GM19328 (cell line): ENCODE measurements around the gene ARHGAP15.

Source experiments
- ATAC-seq: cut with Tn5 transposase; IDR thresholded peaks from one replicate; pipeline ENCODE4 v1.9.1; 2021; ENCODE audit warnings: mild to moderate bottlenecking, moderate library complexity; ENCODE audit not compliant: unreplicated experiment

The ARHGAP15 gene

DNA sequence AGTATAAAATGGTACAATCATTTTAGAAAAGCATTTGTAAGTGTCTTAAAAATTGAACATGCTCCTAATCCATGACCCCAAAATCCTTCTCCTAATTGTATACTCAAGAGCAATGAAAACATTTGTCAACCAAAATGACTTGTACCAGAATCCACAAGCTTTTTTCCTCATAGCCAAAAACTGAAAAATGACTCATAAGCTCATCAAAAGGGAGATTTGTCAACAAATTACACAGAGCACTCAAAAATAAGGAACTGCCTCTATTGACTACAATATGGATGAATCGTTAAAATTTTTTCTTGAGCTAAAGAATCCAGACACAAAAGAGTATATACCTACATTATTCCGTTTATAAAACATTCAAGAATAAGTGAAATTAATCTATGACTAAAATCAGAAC lies 544.8 kb downstream of the ARHGAP15 start:
- no peak for ATAC-seq

DNA sequence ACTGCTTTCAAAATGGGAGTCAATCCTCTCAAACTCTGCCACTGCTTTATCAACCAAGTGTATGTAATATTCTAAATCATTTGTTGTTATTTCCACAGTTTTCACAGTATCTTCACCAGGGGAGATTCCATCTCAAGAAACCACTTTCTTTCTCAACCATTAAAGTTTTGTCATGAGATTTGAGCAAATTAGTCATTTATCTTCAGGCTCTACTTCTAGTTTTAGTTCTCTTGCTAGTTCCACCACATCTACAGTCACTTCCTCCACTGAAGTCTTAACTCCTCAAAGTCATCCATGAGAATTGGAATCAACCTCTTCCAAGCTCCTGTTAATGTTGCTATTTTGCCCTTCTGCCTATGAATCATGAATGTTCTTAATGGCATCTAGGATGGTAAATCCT lies 545.8 kb downstream of the ARHGAP15 start:
- no peak for ATAC-seq

DNA sequence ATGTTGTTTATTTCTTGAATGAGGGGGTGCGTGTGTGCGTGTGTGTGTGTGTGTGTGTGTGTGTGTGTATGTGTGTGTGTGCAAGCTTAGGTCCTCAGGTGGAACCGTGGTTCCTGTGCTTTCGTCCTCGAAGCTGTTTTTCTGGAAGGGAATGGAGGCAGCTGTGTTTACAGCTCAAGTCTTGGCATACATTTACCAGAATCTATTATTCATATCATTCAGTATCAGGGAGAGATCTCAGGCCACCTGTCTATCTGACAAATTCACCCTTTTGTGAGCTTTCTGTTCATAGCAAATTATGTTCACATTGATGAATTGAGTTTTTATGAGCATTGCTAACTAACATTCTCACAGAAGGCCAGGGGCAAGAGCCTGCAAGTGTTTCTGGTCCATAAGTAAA lies 550.4 kb downstream of the ARHGAP15 start:
- no peak for ATAC-seq

DNA sequence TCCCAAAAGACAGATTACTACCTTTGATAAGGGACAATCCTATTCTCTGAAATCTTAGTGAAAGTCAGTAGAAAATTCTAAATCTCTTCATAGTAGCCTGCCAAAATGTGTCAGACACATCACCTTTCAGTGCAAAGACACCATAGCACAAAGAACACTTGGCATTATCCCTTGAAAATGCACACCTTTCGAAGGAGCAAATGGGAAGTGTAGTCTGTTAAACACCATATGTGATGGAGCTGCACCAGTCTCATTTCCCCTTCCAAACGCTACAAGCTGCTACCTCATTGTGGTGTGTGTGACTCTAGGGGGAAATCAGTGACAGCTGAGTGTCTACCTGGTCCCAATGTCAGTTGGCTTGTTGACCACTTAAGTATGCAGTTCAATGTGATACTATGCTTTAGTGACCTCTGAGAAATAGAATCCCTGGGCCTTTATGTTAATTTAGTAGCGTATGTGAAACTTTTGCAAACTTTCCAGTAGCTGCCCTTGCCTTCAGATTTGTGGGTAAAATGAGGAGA lies 551.7 kb downstream of the ARHGAP15 start:
- ATAC-seq, result no peak

DNA sequence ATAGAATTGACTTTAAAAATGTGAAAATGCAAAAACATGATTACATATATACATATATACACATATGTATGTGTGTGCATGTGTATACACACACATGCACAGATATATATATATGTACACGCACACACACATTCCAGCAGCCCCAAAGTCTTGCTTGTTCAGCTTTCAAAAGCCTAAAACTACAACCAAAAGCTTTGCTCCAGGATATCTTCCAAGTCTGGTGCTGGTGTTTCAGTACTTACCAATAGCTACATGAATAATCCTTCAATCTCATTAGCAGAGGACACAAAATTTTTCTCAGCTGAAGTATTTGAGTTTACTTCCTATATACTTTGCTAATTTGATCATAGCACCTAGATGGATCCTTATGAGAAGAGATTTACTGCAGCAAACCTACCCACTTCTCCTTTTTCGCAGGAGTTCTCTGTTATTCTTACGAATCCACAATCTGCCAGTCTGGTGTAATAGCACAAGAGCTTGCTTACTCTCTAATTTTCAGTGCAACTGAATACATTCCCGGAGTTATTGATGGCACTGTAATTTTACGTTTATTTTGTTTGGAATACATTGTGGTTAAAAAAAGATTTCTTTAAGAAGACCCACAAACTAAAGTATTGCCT lies 553.3 kb downstream of the ARHGAP15 start:
- no peak for ATAC-seq

DNA sequence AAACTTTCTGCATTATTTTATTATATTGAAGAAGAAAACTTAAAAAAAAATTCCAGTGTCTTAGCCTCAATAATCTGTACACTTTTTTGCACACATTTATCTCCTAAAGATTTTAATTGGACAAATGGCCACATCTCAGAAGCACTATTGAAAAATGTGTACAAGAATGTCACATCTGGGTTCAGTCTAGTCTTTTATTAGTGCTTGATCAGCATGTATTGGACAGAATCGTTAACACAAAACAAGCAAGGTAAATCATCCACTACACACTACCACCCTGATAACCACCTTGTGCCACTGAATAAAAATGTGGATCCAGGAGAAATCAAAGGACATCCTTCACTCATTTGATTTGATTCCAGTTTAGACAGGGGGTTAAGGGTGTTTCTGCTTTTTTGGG lies 554.8 kb downstream of the ARHGAP15 start:
- no peak for ATAC-seq

DNA sequence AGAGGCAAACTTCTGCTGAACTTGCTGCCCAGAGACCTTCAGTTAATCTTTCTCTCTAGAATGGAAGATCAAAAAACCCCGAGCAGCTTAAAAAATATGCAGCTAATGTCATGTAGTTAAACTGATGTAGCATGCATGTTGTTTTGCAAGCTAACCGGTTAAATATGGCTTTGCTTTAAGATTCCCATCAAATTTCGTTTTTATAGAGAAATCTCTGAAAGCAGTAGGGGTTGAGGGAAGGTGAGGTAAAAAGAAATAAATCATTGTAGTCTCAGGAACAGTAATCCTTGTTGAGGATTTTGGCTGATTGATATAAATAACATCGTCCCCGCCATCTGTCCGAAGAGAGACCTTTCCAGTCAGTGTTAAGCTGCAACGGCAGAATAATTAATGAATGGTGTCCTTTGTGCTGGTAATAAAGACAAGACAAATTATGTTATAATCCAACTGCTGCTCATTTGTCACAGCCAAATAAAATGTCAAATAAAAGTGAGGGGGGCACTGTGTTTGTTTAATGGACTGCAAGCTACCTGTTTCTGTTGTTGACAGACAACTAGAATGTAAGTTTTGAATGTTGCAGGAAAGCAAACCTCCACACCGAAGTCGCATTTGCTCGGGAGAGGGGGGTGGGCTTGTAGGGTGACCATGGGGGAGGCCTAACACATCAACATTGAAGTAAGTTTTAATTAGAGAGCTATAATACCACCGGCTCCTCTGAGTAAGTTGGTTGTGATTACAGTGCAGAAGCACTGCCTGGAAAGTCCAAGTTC lies 555.5 kb downstream of the ARHGAP15 start:
- ATAC-seq, result no peak

DNA sequence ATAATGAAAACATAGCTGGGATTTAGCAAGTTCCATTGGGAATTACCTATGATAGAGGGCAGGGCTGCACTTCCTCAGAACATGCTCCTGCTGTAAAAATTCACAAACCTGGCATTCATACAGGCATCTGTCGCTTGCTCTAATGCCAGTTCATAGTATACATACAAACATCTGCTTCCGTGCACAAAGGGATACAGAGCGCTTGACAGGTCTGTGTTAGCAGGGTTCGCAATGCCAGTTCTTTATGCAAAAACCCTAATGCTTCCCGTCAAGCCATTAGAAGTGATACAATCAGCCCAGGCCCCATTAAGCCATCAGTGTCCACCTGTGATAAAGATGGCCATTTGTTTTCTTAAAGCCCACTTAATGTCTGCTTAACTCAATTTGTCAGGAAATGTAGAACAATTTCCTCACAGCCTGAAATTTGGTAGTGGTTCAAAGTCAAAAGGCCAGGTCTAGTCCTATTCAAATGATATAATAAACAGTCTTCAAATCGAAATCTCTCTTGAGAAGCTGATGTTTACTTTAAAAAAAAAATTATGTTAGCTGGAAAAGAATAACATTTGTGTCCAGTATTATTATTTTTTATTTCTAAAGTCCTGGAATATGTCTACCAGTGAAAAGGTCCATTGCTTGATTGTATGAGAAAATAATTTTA lies 556.3 kb downstream of the ARHGAP15 start:
- ATAC-seq, result no peak

DNA sequence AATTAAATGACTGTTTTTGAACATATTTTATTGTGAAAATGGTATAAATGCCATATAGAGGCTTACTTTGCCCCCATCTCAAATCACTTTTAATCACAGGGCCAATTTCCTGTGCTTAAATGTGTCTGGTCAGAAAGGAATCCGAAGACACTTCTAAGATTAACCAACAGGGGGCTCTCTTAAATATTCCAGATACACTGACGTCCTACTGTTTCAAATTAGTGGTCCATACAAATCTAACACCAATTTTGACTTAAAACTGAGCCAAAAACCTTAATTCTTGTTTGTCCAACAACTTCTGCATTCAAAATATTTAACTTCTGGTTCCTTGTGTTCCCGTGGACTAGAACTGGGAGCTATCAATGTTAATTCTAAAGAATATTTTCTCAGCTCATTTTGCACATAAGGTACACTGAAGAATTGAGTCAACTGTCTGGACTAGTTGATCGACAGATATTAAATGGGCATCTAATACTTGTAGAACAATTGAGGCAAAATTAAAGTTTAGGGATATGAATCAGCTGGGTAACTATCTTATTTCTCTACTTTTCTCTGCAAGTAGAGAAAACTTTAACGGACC lies 557.5 kb downstream of the ARHGAP15 start:
- no peak for ATAC-seq

DNA sequence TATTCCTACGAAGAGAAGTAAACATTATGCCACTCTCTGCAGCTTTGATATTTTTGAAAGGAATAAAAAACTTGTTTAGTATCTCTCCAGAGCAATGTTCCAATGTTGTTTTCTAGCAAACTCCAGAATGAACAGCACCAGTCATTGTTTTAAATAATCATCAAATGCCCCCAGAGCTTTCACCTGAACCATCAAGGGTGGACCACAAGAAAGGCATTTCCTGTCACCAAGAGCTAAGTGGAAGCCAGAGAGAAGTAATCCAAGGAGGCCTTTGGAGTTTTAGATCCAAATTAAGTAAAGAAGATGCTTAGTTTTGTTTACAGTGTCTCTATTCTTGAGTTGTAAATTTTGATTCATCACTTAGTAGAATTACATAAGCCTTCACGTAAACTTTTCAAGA lies 559.0 kb downstream of the ARHGAP15 start:
- no peak for ATAC-seq

DNA sequence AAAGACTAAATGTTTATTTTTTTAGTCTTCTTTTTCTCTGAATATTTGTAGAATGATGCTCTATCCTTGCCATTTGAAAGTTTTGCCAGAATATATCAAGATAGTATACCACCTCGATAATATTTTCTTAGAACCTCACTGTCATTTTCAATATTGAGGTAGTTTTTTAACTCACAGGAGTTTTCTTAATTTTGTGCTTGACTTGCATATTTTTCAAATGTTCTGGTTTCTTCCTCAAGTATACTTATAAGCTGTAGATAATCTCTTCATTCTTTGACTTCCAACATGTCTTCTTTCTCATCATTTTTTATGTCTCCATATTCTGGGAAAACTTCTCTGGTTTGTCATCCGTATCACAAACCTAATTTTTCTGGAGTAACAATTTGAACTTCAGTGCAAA lies 559.6 kb downstream of the ARHGAP15 start:
- ATAC-seq, result no peak

DNA sequence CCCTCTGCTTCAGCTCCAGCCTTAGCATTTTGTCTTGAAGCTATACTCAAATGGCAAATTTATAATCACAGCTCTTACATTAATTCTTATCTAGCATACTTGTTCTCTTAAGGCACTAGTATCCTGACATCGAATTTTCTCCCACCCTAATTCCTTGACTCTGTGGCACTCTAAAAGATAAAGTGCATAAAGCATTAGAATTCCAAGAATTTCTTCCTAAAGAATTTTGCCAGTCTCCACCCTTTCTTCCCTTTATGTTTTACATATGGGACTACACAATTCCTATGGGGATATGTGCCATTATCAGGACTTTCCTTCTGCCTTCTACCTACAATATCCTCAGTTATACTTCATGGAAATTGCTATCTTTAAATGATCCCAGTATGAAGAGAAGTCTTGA lies 560.3 kb downstream of the ARHGAP15 start:
- ATAC-seq, result no peak

DNA sequence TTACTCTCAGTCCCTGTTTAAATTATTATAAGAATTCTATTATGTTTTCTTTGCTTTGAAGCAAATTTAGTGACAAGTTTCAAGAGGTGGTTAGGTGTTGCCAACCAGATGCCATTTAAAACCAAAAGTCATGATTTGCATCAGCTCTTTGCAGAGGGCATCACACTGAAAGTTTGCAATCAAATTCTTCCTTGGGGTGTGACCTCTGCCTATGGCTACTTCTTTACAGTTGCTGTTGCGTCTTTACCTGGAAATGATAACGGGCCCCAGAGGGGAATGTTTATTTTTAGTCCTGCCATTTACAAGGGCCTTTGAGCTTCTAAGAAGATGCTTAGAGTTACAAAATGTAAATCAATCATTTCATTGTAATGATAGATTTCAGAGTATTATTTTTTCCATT lies 561.0 kb downstream of the ARHGAP15 start:
- ATAC-seq, result no peak

DNA sequence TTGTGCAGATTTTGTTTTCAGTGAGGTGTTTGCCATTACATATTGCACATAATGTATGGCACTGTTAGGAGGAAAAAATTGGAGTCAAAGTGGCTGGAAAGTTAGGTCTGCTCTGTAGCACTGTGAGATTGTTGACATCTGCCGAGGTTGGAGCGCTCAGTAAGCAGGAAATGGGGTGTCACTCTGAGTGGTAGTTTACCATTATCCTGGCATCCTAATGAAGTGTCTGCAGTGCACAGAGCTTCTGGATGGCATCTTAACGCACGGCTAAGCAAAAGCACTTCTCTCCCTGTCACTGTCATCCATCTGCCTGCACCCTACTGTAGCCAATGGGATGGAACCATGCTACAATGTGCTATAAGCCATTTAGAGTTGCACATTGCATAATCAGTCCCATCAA lies 561.9 kb downstream of the ARHGAP15 start:
- no peak for ATAC-seq

DNA sequence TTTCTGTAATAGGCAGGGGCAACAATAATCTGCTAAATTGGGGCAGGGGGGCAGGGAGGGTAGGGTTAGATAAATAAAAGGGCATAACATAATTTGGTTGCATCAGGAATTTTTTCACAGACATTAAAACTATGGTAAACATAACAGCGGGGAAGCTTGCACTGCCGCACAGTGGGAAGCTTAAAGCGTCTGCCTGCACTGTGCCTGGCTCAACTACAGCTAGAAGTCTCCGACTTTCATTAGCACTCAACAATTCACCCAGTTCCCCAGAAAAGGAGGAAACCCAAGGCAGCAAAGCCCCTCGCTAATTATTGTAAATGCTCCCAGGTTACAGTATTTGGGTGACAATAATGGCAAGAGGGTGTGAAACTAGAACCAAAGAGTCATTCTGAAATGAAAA lies 562.9 kb downstream of the ARHGAP15 start:
- no peak for ATAC-seq

DNA sequence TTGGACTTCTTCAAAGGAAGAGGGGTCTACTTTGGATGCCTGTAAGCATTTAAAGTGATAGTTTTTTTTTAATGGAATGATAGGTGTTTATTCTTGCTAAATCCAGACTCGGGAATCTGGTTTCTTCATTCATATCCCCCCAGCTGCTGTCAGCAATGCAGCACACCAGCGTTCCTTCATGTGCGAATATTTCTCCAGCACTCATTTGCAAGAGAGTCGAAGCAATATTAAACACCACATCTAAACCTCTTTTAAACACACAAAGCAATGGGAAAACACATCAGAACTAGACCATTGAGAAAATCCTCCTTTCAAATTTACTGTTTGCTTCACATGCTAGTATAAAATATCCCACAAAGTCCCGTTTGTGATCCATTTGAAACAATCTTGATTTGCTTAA lies 563.7 kb downstream of the ARHGAP15 start:
- no peak for ATAC-seq

DNA sequence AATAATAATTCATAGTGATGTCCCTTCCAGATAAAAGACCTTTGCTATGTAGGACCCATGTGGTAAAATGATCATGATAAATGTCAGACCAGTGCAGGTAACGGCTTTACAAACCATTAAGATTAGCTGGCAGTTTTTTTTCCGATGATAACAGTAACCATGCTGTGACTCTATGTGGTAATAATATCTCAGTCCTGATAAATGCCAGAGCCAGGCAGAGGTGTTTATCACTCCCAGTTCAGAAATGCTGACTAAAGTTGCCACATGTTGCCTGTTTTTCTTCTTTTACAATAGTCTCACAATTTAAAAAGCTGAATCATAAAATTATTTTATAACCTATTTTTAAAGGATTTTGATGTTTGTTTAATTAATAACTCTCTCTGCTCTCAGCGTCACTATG lies 565.1 kb downstream of the ARHGAP15 start:
- no peak for ATAC-seq

DNA sequence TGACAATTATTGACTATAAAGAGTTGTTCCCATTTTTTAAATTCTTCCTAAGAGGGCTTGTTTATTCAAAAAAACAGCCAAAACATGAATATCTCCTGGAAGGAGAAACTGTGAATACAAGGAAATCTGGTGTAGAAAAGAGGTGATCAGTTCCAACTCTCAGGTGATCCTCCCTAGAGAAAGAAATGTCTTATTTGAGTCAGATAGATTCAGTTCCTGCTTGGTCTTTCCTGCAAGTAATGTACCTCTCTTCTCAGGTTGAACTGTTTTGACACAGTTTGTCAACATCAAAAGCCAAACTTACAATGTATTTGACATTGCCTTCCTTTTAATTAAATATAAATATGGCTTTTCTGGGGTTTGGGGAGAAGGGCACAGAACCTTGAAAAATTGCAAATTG lies 567.4 kb downstream of the ARHGAP15 start:
- ATAC-seq, result no peak

DNA sequence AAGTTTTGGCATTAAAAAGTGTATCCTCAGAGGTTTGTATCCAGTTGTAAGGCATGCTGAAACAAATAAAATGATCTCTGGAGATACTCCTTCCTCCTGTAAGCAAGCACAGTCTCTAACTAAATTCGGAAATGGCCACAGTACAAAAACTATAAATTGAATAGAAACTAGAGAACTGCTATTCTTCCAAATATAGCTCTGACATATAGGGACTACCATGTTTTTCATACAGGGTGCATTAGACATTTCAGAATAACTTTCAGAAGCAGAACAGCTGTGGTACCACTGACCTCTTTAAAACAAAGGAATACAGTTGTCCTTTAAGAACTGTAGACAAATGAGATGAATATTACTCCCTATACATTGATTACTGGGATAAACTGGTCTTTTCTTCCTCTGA lies 568.5 kb downstream of the ARHGAP15 start:
- no peak for ATAC-seq

DNA sequence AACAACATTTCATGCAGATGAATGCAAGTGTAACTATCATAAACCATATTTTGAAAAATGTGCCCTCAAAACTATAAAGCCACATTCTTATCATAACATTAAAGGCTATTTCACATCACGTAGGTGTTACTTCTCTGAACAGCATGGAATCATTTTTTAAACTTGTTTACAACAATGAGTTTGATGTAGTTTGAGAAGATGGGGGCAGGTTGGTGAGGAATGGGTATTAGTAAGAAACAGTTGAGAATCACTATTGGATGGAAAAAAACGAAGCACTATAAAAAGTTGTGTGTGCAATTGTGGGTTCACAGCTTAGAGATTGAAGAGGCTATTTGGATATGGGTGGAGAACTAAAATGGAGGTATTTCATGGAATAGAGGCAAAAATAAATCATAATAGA lies 569.1 kb downstream of the ARHGAP15 start:
- no peak for ATAC-seq

DNA sequence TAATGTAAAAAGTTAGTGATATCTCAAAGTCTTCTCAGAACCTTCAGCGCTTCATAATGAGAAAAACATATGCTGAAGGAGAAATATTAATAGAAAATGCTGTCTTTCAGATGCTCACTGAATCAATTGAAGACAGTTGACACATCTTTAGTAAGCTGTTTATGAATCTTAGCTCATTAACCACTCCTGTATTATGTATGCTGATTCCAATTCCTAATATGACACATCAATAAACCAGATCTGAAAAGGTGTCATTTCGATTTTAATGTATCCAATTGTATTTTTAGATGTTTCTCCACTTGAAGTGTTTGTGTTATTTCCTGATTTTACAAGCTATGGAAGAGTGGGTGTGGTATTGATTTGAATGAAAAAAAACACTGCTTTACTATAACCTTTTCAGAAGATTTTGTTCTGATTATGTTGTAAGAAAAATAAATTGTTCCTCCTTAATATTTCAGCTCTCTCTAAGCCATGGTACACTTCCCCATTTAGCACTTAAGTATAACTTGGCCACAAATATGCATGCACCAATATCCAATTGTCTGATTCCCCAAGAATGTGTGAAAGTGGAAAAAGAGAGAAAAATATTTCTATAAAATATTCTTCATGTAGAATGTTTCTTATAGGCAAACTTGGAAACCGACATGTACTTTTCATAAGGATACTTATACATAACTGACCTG lies 569.8 kb downstream of the ARHGAP15 start:
- no peak for ATAC-seq
